H1 (cell line): ENCODE data around the gene PPP2R1A.

Experiments
- BRCA1 ChIP-seq: IDR thresholded peaks from 2 replicates; pipeline ENCODE4 v1.6.1; 2012; ENCODE audit warnings: low read depth, low read length, improper control_type of control experiment
- EP300 ChIP-seq, 2 experiments: IDR thresholded peaks; 1 replicate in 1 of 2; 2 replicates in 1 of 2; pipeline ENCODE4 v1.6.1; 2011 to 2012; ENCODE audit warnings: low read depth in 2 of 2, low read length in 2 of 2, mild to moderate bottlenecking in 2 of 2, borderline replicate concordance in 1 of 2, inconsistent platforms in 1 of 2, moderate library complexity in 1 of 2
- MAFK ChIP-seq: IDR thresholded peaks from 2 replicates; pipeline ENCODE4 v1.6.1; 2012; ENCODE audit warnings: low read depth, mild to moderate bottlenecking, improper control_type of control experiment, low read length
- POLR2AphosphoS5 ChIP-seq: IDR thresholded peaks from 2 replicates; pipeline ENCODE4 v1.6.1; 2011; ENCODE audit warnings: low read depth, low read length
- SP1 ChIP-seq: IDR thresholded peaks from 2 replicates; pipeline ENCODE4 v1.6.1; 2011; ENCODE audit warnings: low read depth, low read length
- TEAD4 ChIP-seq: IDR thresholded peaks from 2 replicates; pipeline ENCODE4 v1.6.1; 2012; ENCODE audit warnings: low read depth, low read length, inconsistent platforms, mixed read lengths

DNA sequence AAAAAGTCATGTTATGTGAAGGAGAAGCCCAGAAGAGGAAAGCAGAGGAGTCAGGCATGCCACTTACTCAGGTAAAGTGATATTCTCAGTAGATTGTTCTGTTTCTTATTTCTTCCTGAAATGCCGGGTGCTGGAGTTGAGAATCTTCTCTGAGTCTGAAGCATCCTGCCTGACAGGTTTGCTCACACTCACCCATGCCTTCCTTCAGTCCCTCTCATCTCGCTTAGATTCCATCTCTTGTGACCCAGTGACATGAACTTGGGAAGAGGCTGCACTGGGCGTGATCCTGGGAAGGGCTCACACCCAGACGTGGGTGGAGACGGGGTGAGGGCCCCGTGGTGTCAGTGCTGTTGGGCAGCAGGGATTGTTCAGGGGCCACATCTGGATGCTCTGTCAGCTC is 87.6 kb downstream of the PPP2R1A start:
- TF ChIP-seq SP1 (no peak), MAFK (no peak), BRCA1 (no peak), POLR2AphosphoS5 (no peak), EP300 (IDR thresholded peaks at IDR 0.05; ENCODE audit: borderline replicate concordance in 1 of 2, low read depth in 2 of 2, low read length in 2 of 2) (no peak), TEAD4 (no peak)
